ENCODE results near the gene RYR3.

The RYR3 gene

DNA sequence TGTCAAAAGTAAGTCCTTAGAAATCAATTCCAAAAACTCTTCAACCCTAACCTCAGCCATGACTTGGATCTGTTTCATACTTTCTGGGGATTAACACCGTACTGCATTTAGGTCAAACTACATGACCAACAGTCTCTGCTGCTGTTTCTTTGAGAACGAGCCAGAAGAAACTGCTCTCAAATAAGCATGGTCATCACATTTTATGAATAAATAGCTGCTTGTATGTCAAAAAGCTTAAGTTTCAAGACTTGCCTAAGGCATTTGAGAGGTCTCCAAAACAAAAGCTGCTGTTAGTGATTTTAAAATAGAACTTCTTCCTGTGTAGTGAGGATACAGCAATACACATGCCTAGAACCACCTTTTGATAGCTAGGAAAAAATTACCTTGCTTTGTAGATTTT, 491.2 kb downstream of the RYR3 start:
- no peak for ATAC-seq
- TF ChIP-seq ARNTL (CRISPR knock-in tag; IDR thresholded peaks at IDR 0.05; ENCODE audit: borderline replicate concordance, low read depth) (no peak), PPARA (CRISPR knock-in tag; IDR thresholded peaks at IDR 0.05; ENCODE audit: borderline replicate concordance) (no peak), ZC3H10 (CRISPR knock-in tag; IDR thresholded peaks at IDR 0.05) (no peak), OSR1 (CRISPR knock-in tag; IDR thresholded peaks at IDR 0.05) (no peak), ZNF70 (CRISPR knock-in tag; IDR thresholded peaks at IDR 0.05) (no peak), ISL1 (CRISPR knock-in tag; IDR thresholded peaks at IDR 0.05) (no peak), TSHZ2 (CRISPR knock-in tag; IDR thresholded peaks at IDR 0.05) (no peak), ZFP30 (CRISPR knock-in tag; IDR thresholded peaks at IDR 0.05) (no peak), TOX (CRISPR knock-in tag; IDR thresholded peaks at IDR 0.05; ENCODE audit: borderline replicate concordance) (no peak)
- TF ChIP-seq, protein P1, sequence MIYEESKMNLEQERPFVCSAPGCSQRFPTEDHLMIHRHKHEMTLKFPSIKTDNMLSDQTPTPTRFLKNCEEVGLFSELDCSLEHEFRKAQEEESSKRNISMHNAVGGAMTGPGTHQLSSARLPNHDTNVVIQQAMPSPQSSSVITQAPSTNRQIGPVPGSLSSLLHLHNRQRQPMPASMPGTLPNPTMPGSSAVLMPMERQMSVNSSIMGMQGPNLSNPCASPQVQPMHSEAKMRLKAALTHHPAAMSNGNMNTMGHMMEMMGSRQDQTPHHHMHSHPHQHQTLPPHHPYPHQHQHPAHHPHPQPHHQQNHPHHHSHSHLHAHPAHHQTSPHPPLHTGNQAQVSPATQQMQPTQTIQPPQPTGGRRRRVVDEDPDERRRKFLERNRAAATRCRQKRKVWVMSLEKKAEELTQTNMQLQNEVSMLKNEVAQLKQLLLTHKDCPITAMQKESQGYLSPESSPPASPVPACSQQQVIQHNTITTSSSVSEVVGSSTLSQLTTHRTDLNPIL (CRISPR knock-in tag; IDR thresholded peaks at IDR 0.05; ENCODE audit: low read depth), result no peak
- TF ChIP-seq, protein P2, sequence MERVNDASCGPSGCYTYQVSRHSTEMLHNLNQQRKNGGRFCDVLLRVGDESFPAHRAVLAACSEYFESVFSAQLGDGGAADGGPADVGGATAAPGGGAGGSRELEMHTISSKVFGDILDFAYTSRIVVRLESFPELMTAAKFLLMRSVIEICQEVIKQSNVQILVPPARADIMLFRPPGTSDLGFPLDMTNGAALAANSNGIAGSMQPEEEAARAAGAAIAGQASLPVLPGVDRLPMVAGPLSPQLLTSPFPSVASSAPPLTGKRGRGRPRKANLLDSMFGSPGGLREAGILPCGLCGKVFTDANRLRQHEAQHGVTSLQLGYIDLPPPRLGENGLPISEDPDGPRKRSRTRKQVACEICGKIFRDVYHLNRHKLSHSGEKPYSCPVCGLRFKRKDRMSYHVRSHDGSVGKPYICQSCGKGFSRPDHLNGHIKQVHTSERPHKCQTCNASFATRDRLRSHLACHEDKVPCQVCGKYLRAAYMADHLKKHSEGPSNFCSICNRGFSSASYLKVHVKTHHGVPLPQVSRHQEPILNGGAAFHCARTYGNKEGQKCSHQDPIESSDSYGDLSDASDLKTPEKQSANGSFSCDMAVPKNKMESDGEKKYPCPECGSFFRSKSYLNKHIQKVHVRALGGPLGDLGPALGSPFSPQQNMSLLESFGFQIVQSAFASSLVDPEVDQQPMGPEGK (CRISPR knock-in tag; IDR thresholded peaks at IDR 0.05; ENCODE audit: borderline replicate concordance), result no peak
- TF ChIP-seq, protein P3, sequence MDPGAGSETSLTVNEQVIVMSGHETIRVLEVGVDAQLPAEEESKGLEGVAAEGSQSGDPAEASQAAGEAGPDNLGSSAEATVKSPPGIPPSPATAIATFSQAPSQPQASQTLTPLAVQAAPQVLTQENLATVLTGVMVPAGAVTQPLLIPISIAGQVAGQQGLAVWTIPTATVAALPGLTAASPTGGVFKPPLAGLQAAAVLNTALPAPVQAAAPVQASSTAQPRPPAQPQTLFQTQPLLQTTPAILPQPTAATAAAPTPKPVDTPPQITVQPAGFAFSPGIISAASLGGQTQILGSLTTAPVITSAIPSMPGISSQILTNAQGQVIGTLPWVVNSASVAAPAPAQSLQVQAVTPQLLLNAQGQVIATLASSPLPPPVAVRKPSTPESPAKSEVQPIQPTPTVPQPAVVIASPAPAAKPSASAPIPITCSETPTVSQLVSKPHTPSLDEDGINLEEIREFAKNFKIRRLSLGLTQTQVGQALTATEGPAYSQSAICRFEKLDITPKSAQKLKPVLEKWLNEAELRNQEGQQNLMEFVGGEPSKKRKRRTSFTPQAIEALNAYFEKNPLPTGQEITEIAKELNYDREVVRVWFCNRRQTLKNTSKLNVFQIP (CRISPR knock-in tag; IDR thresholded peaks at IDR 0.05; ENCODE audit: borderline replicate concordance, low read depth), result no peak

GRCh38 chr15:33807665-33808064, 496.9 kb downstream of the RYR3 start:
- ATAC-seq, result no peak
- TF ChIP-seq SNAI2 (CRISPR knock-in tag; IDR thresholded peaks at IDR 0.05), result no peak
- TF ChIP-seq ZFP3 (CRISPR knock-in tag; IDR thresholded peaks at IDR 0.05), result no peak
- TF ChIP-seq ZFP30 (CRISPR knock-in tag; IDR thresholded peaks at IDR 0.05), result no peak
- no peak for TF ChIP-seq ISL1 (CRISPR knock-in tag; IDR thresholded peaks at IDR 0.05)
- TF ChIP-seq, protein P1 (CRISPR knock-in tag; IDR thresholded peaks at IDR 0.05; ENCODE audit: low read depth), result no peak
- TF ChIP-seq, protein P4, sequence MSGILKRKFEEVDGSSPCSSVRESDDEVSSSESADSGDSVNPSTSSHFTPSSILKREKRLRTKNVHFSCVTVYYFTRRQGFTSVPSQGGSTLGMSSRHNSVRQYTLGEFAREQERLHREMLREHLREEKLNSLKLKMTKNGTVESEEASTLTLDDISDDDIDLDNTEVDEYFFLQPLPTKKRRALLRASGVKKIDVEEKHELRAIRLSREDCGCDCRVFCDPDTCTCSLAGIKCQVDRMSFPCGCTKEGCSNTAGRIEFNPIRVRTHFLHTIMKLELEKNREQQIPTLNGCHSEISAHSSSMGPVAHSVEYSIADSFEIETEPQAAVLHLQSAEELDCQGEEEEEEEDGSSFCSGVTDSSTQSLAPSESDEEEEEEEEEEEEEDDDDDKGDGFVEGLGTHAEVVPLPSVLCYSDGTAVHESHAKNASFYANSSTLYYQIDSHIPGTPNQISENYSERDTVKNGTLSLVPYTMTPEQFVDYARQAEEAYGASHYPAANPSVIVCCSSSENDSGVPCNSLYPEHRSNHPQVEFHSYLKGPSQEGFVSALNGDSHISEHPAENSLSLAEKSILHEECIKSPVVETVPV (CRISPR knock-in tag; IDR thresholded peaks at IDR 0.05), result no peak
- TF ChIP-seq ZNF8 (CRISPR knock-in tag; IDR thresholded peaks at IDR 0.05), result no peak
- no peak for TF ChIP-seq PPARA (CRISPR knock-in tag; IDR thresholded peaks at IDR 0.05; ENCODE audit: borderline replicate concordance)
- TF ChIP-seq ZNF565 (CRISPR knock-in tag; conservative IDR thresholded peaks at IDR 0.05; ENCODE audit: low read depth), result no peak

- ATAC-seq, result no peak
- TF ChIP-seq GLIS3 (CRISPR knock-in tag; IDR thresholded peaks at IDR 0.05) (no peak), ZFP3 (CRISPR knock-in tag; IDR thresholded peaks at IDR 0.05) (no peak), ZNF70 (CRISPR knock-in tag; IDR thresholded peaks at IDR 0.05) (no peak), BACH2 (CRISPR knock-in tag; IDR thresholded peaks at IDR 0.05; ENCODE audit: borderline replicate concordance) (no peak), SNAI2 (CRISPR knock-in tag; IDR thresholded peaks at IDR 0.05) (no peak), ZNF8 (CRISPR knock-in tag; IDR thresholded peaks at IDR 0.05) (no peak)
- TF ChIP-seq, protein P1 (CRISPR knock-in tag; IDR thresholded peaks at IDR 0.05; ENCODE audit: low read depth), result no peak
Observed at GRCh38 chr15:33808720-33809457, 498.1 kb downstream of the RYR3 start.
